ENCODE measurements around the gene CACNA1S. TPM values are rescaled to one million over a fixed set of nuclear protein-coding genes. Genes with fewer than 3 reads are reported as not detected.

CACNA1S gene
- total RNA-seq, 1 experiment from 2014 or later, result 0.24 TPM

GRCh38 chr1:201080135-201080534, 32.1 kb downstream of the CACNA1S start:
- no peaks in the 10 kb centered on the region for H3K36me3 ChIP-seq
- H3K27me3 ChIP-seq, result peaks cover 4% of the 10 kb centered on the region; the same call in 1 of the 2 replicates
- no peak overlapping the region for H3K4me3 ChIP-seq
- no peak for DNase-seq
- H3K27ac ChIP-seq, result no peak overlapping the region
- H3K9me3 ChIP-seq (replicated peaks), result no peaks in the 10 kb centered on the region
- no peaks in the 10 kb centered on the region for H3K4me1 ChIP-seq

- Histone ChIP-seq H3K27me3 (peaks cover 4% of the 10 kb centered on the region; the same call in 1 of the 2 replicates), H3K4me3 (no peak overlapping the region), H3K9me3 (replicated peaks) (no peaks in the 10 kb centered on the region), H3K4me1 (no peaks in the 10 kb centered on the region), H3K27ac (no peak overlapping the region), H3K36me3 (no peaks in the 10 kb centered on the region)
- no peak for DNase-seq
Observed at GRCh38 chr1:201077736-201078135, 34.5 kb downstream of the CACNA1S start.

GRCh38 chr1:201077116-201077515, 35.1 kb downstream of the CACNA1S start:
- H3K27ac ChIP-seq, result no peak overlapping the region
- no peaks in the 10 kb centered on the region for H3K36me3 ChIP-seq
- peaks cover 4% of the 10 kb centered on the region; the same call in 1 of the 2 replicates for H3K27me3 ChIP-seq
- H3K9me3 ChIP-seq (replicated peaks), result no peaks in the 10 kb centered on the region
- no peaks in the 10 kb centered on the region for H3K4me1 ChIP-seq
- no peak overlapping the region for H3K4me3 ChIP-seq
- DNase-seq, result no peak

GRCh38 chr1:201076092-201076491, 36.1 kb downstream of the CACNA1S start:
- H3K4me1 ChIP-seq, result no peaks in the 10 kb centered on the region
- H3K36me3 ChIP-seq, result no peaks in the 10 kb centered on the region
- peaks cover 4% of the 10 kb centered on the region; the same call in 1 of the 2 replicates for H3K27me3 ChIP-seq
- no peaks in the 10 kb centered on the region for H3K9me3 ChIP-seq (replicated peaks)
- no peak overlapping the region for H3K27ac ChIP-seq
- no peak for DNase-seq
- no peak overlapping the region for H3K4me3 ChIP-seq

DNA sequence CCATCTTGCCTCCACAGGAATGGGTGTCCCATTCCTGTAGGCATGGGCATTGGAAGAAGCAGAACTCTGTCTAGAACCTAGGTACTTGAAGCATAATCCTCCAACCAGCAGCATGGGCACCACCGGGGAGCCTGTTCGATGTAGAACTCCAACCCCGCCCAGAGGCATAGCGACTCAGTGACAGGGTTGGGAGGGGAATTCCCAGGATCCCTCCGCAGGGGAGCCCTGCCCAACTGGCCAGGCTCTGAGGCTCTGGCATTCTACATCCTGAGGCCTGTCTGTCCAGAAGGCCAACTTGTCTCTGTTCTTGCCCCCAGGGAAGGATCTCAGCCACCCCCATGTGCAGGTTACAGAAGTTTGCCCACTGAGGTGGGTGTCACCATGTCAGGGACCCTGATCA, 38.2 kb downstream of the CACNA1S start:
- Histone ChIP-seq H3K9me3 (replicated peaks) (no peaks in the 10 kb centered on the region), H3K27me3 (peaks cover 10% of the 10 kb centered on the region), H3K4me3 (no peak overlapping the region), H3K36me3 (no peaks in the 10 kb centered on the region), H3K27ac (no peak overlapping the region), H3K4me1 (no peaks in the 10 kb centered on the region)
- no peak for DNase-seq

DNA sequence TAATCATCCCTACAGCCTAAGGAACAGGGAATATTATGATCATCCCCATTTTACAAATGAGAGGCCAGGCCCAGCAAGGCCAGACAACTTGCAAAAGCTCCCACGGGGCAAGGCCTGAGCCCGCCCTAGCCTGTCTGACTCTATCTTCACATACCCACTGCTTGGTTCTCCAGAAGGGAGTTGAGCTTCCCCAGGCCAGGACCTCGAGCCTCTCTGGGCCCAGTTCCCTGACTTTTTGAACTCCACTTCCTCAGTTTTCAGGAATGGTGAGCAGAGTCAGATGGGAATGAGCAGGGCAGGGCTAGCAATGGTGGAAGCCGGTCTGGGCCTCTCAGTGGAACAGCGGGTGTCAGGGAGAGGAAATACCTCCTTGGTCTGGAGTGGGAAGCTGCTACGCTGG, 39.3 kb downstream of the CACNA1S start:
- Histone ChIP-seq H3K9me3 (replicated peaks) (no peaks in the 10 kb centered on the region), H3K27ac (no peak overlapping the region), H3K4me3 (no peak overlapping the region), H3K4me1 (no peaks in the 10 kb centered on the region), H3K36me3 (no peaks in the 10 kb centered on the region), H3K27me3 (peaks cover 10% of the 10 kb centered on the region)
- DNase-seq, result no peak

DNA sequence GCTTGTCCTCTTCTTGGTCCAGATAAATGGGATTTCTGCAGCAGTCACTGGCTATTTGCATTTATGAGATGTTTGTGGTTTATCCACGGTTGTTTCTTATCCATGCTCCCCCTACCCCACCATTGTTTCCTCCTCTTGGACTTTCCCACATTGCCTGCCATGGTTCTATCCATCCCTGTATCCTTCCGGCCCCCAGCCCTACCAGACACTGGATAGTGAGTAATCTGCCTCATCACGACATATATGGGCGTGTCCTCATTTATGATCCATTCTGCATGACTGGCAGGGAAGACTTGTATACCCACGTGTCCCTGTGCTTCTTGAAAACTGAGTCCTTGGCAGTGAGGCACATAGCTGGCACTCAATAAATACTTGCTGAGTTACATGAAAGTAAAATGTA, 40.1 kb downstream of the CACNA1S start:
- Histone ChIP-seq H3K27me3 (peaks cover 17% of the 10 kb centered on the region), H3K27ac (no peak overlapping the region), H3K4me3 (no peak overlapping the region), H3K36me3 (no peaks in the 10 kb centered on the region), H3K4me1 (no peaks in the 10 kb centered on the region), H3K9me3 (replicated peaks) (no peaks in the 10 kb centered on the region)
- no peak for DNase-seq

DNA sequence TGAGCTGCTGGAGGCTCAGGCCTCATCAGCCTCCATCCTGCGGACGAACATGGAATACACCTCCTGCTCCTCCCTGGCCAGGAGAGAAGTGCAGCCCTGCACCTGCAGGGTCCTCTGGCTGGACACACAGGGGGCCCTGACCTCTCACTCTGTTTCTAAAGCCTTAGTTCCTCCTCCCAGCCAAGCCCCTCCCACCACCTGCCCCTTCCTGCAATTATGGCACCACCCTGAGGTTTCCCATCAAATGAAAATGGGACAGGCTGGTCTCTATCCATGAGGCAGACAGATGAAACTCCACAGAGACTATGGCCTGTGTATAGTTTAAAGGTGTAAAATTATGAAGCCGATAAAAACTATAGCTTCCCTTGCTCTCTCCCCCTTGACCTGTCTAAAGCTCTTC, 42.6 kb downstream of the CACNA1S start:
- H3K4me3 ChIP-seq, result no peak overlapping the region
- H3K27ac ChIP-seq, result no peak overlapping the region
- no peaks in the 10 kb centered on the region for H3K9me3 ChIP-seq (replicated peaks)
- no peaks in the 10 kb centered on the region for H3K4me1 ChIP-seq
- no peaks in the 10 kb centered on the region for H3K36me3 ChIP-seq
- peaks cover 18% of the 10 kb centered on the region for H3K27me3 ChIP-seq
- DNase-seq, result no peak

- DNase-seq, result no peak
- Histone ChIP-seq H3K4me3 (no peak overlapping the region), H3K9me3 (replicated peaks) (no peaks in the 10 kb centered on the region), H3K27me3 (peaks cover 24% of the 10 kb centered on the region), H3K36me3 (no peaks in the 10 kb centered on the region), H3K27ac (no peak overlapping the region), H3K4me1 (no peaks in the 10 kb centered on the region)
Observed at GRCh38 chr1:201068976-201069375, 43.2 kb downstream of the CACNA1S start.

- Histone ChIP-seq H3K4me3 (no peak overlapping the region), H3K27ac (no peak overlapping the region), H3K4me1 (no peaks in the 10 kb centered on the region), H3K27me3 (peaks cover 30% of the 10 kb centered on the region), H3K9me3 (replicated peaks) (no peaks in the 10 kb centered on the region), H3K36me3 (no peaks in the 10 kb centered on the region)
- no peak for DNase-seq
Observed at GRCh38 chr1:201066986-201067385, 45.2 kb downstream of the CACNA1S start.

GRCh38 chr1:201065686-201066085, 46.5 kb downstream of the CACNA1S start:
- Histone ChIP-seq H3K4me1 (no peaks in the 10 kb centered on the region), H3K9me3 (replicated peaks) (no peaks in the 10 kb centered on the region), H3K27ac (no peak overlapping the region), H3K36me3 (no peaks in the 10 kb centered on the region), H3K4me3 (no peak overlapping the region), H3K27me3 (peaks cover 34% of the 10 kb centered on the region)
- no peak for DNase-seq

DNA sequence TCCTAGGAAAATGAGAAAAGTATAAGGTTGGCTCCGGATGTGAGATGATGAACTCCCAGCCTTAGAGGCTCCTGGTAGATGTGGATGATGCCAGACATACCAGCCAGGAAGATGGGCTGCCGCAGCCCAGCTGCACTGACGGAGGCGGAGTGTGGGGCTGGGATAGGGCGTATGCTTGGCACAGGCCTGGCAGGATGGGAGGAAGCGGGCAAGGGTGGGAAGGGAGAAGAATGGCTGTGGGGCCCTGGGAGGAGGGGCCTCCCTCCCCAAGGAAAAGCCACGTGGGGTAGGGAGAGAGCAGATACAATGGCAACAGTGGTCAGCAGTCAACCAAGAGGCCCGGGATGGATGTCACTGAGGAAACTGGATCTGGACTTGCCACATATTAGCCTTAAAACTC, 47.4 kb downstream of the CACNA1S start:
- DNase-seq, result no peak
- H3K4me1 ChIP-seq, result no peaks in the 10 kb centered on the region
- no peaks in the 10 kb centered on the region for H3K36me3 ChIP-seq
- H3K4me3 ChIP-seq, result no peak overlapping the region
- H3K27me3 ChIP-seq, result peaks cover 29% of the 10 kb centered on the region
- H3K27ac ChIP-seq, result no peak overlapping the region
- H3K9me3 ChIP-seq (replicated peaks), result no peaks in the 10 kb centered on the region

- Histone ChIP-seq H3K36me3 (no peaks in the 10 kb centered on the region), H3K9me3 (replicated peaks) (no peaks in the 10 kb centered on the region), H3K4me1 (no peaks in the 10 kb centered on the region), H3K27me3 (peaks cover 27% of the 10 kb centered on the region), H3K27ac (no peak overlapping the region), H3K4me3 (no peak overlapping the region)
- DNase-seq, result no peak
Observed at GRCh38 chr1:201063145-201063544, 49.1 kb downstream of the CACNA1S start.

DNA sequence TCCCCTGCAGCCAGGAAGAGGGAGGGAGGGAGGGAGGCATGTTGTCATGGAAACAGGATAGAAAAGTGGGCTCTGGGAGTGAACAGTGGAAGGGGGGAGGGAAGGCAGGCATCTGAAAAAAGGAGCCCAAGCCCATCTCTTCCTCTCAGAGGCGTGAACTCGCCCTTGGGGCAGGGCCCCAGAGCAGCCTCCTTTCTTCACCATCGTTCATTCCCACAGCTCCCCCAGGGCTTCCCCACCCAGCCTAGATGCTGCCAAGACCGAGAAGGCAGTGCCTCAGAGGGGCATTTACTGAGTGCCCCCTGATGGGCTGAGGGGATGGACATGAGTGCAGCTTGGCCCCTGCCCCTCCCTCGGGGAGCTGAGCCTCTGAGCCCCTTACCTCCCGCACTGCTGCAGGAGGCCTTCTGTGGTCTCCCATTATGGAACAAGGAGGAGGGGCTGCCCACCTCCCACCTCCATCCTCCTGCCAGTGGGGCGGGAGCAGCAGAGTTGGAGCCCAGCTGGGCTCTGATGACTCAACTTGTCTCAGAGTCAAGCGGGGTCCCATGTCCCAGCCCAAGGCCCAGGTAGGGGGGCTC, 49.6 kb downstream of the CACNA1S start:
- Histone ChIP-seq H3K4me3 (no peak overlapping the region), H3K27me3 (peaks cover 25% of the 10 kb centered on the region), H3K27ac (no peak overlapping the region), H3K4me1 (no peaks in the 10 kb centered on the region), H3K36me3 (no peaks in the 10 kb centered on the region), H3K9me3 (replicated peaks) (no peaks in the 10 kb centered on the region)
- no peak for DNase-seq

DNA sequence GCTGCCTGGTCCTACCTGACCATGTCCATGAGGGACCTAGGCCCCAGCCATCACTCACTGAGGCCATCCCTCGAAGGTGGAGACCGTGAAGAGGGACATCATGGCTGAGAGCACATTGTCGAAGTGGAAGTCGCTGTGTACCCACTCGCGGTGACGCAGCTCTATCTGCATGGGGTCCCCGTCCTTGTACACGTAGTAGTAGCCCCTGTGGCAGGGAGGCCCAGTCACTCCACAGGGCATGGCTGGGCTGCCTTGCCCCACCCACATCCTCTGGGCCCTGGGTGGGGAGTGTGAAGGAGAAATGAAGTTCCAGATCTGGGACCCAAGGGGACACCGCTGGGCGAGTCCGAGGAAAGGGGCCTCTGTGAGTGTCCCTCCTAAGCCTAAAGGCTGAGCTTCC, 50.3 kb downstream of the CACNA1S start:
- Histone ChIP-seq H3K4me1 (no peaks in the 10 kb centered on the region), H3K9me3 (replicated peaks) (no peaks in the 10 kb centered on the region), H3K36me3 (no peaks in the 10 kb centered on the region), H3K4me3 (no peak overlapping the region), H3K27me3 (peaks cover 18% of the 10 kb centered on the region), H3K27ac (no peak overlapping the region)
- no peak for DNase-seq

DNA sequence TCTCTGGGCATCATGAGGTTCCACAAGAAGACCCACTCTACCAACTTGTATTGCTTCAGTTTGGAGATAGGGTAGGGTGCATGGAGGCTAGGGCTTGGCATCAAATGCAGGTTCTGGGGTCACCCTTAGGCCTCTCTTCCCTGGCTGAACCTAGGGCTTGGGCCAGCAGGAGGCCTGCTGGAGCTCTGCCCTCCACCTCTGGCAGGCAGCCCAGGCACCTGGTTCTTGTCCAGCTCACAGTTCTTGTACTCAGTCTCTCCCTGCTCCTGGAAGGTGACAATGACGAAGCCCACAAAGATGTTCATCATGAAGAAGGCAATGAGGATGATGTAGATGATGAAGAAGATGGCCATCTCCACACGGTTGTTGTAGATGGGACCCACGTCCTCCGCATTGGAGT, 51.2 kb downstream of the CACNA1S start:
- no peak for DNase-seq
- no peak overlapping the region for H3K27ac ChIP-seq

More for the DNA sequence above, 51.2 kb downstream of the CACNA1S start:
- Histone ChIP-seq H3K4me1 (no peaks in the 10 kb centered on the region; the same call in 1 of the 2 replicates), H3K27me3 (peaks cover 18% of the 10 kb centered on the region), H3K36me3 (no peaks in the 10 kb centered on the region), H3K4me3 (no peak overlapping the region), H3K9me3 (replicated peaks) (no peaks in the 10 kb centered on the region)
